ENCODE results near the gene CRB1.

DNA sequence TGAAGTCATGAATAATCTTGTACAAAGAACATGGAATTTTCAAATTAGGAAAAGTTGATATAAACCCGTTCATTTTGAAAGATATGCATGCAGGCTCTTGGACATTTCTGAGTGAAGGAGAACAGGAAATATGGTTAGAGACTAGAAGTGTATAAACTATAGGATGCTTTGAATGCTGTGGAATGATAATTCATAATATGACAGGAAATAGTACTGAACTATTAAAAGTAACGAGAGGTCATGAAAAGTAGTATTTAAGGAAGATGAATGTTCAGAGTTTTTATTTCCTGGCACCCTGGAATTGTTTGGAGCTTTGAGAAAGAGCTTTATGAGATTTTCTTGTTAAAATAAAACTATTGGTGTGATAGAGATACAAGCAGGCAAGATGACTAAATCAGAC is 18.7 kb upstream of the CRB1 start:
- TF ChIP-seq, protein P1, sequence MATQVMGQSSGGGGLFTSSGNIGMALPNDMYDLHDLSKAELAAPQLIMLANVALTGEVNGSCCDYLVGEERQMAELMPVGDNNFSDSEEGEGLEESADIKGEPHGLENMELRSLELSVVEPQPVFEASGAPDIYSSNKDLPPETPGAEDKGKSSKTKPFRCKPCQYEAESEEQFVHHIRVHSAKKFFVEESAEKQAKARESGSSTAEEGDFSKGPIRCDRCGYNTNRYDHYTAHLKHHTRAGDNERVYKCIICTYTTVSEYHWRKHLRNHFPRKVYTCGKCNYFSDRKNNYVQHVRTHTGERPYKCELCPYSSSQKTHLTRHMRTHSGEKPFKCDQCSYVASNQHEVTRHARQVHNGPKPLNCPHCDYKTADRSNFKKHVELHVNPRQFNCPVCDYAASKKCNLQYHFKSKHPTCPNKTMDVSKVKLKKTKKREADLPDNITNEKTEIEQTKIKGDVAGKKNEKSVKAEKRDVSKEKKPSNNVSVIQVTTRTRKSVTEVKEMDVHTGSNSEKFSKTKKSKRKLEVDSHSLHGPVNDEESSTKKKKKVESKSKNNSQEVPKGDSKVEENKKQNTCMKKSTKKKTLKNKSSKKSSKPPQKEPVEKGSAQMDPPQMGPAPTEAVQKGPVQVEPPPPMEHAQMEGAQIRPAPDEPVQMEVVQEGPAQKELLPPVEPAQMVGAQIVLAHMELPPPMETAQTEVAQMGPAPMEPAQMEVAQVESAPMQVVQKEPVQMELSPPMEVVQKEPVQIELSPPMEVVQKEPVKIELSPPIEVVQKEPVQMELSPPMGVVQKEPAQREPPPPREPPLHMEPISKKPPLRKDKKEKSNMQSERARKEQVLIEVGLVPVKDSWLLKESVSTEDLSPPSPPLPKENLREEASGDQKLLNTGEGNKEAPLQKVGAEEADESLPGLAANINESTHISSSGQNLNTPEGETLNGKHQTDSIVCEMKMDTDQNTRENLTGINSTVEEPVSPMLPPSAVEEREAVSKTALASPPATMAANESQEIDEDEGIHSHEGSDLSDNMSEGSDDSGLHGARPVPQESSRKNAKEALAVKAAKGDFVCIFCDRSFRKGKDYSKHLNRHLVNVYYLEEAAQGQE (IDR thresholded peaks at IDR 0.05; ENCODE audit: borderline replicate concordance): no peak
- TF ChIP-seq, protein P2, sequence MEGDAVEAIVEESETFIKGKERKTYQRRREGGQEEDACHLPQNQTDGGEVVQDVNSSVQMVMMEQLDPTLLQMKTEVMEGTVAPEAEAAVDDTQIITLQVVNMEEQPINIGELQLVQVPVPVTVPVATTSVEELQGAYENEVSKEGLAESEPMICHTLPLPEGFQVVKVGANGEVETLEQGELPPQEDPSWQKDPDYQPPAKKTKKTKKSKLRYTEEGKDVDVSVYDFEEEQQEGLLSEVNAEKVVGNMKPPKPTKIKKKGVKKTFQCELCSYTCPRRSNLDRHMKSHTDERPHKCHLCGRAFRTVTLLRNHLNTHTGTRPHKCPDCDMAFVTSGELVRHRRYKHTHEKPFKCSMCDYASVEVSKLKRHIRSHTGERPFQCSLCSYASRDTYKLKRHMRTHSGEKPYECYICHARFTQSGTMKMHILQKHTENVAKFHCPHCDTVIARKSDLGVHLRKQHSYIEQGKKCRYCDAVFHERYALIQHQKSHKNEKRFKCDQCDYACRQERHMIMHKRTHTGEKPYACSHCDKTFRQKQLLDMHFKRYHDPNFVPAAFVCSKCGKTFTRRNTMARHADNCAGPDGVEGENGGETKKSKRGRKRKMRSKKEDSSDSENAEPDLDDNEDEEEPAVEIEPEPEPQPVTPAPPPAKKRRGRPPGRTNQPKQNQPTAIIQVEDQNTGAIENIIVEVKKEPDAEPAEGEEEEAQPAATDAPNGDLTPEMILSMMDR (IDR thresholded peaks at IDR 0.05; ENCODE audit: poor library complexity, severe bottlenecking): no peak
- no peak for TF ChIP-seq POLR2AphosphoS5 (IDR thresholded peaks at IDR 0.05)
- TF ChIP-seq EZH2 (IDR thresholded peaks at IDR 0.05; ENCODE audit: borderline replicate concordance, insufficient read depth, low read length, poor library complexity, severe bottlenecking): no peak

Data from neural cell (in vitro differentiated cells).